ENCODE results near the gene KLHL29. TPM values are rescaled to one million over a fixed set of nuclear protein-coding genes. Genes with fewer than 3 reads are reported as not detected.

KLHL29 gene
- total RNA-seq, 1 experiment from 2014 or later, result 2.4 TPM

GRCh38 chr2:23753291-23754010, 368.5 kb downstream of the KLHL29 start:
- Histone ChIP-seq H2BK12ac (ENCODE audit: insufficient read length, low read depth, low read length) (no peak overlapping the region), H3K79me1 (ENCODE audit: insufficient read depth, low read depth, low read length, poor library complexity, severe bottlenecking) (no peaks in the 10 kb centered on the region), H3K14ac (ENCODE audit: insufficient read depth, low read length) (no peak overlapping the region), H3K9ac (ENCODE audit: extremely low read depth, insufficient read length, low read length) (no peak overlapping the region), H4K5ac (ENCODE audit: insufficient read length, low read depth, low read length) (no peak overlapping the region), H3K79me2 (ENCODE audit: insufficient read depth, low read length) (no peaks in the 10 kb centered on the region), H3K56ac (ENCODE audit: insufficient read length, low read depth, low read length) (no peak overlapping the region), H3K4me1 (ENCODE audit: insufficient read depth, low read length) (no peaks in the 10 kb centered on the region; the same call in 1 of the 2 replicates), H2BK15ac (ENCODE audit: low read depth, low read length) (no peak overlapping the region), H2AK5ac (ENCODE audit: insufficient read length, low read length) (no peak overlapping the region), H3T11ph (ENCODE audit: low read length) (no peak overlapping the region), H2AFZ (ENCODE audit: low read length) (no peak overlapping the region), H3K4me2 (ENCODE audit: insufficient read depth, insufficient read length, low read length) (no peak overlapping the region), H3K9me3 (ENCODE audit: control insufficient read depth, low read depth, low read length) (no peaks in the 10 kb centered on the region), H3K4ac (ENCODE audit: low read depth, low read length) (no peak overlapping the region), H2BK20ac (ENCODE audit: low read depth, low read length, poor library complexity, severe bottlenecking) (no peak overlapping the region), H2BK120ac (ENCODE audit: low read depth, low read length, poor library complexity, severe bottlenecking) (no peak overlapping the region), H3K23ac (ENCODE audit: insufficient read length, low read depth, low read length) (no peak overlapping the region), H3K23me2 (ENCODE audit: insufficient read length, low read depth, low read length, poor library complexity, severe bottlenecking) (no peaks in the 10 kb centered on the region), H2BK5ac (ENCODE audit: insufficient read length, low read length) (no peak overlapping the region), H3K27me3 (ENCODE audit: insufficient read depth, low read length) (no peaks in the 10 kb centered on the region), H3K18ac (ENCODE audit: insufficient read length, low read depth, low read length) (no peak overlapping the region), H4K91ac (ENCODE audit: insufficient read length, low read depth, low read length) (no peak overlapping the region), H4K8ac (replicated peaks; ENCODE audit: insufficient read length, low read depth, low read length) (no peak overlapping the region), H3K27ac (ENCODE audit: insufficient read length, low read depth, low read length) (no peak overlapping the region), H4K20me1 (ENCODE audit: control insufficient read depth, insufficient read depth, insufficient read length) (no peaks in the 10 kb centered on the region)
- H3K9me3 Mint-ChIP-seq, result no peaks in the 10 kb centered on the region
- no peak for DNase-seq
- H3K4me3 Mint-ChIP-seq, result no peak overlapping the region
- H3K36me3 Mint-ChIP-seq (ENCODE audit: insufficient read depth in 1 of 3, low read depth in 3 of 3), result peaks cover 2 to 13% (median 10%) of the 10 kb centered on the region in 3 experiments; a peak in 5 of 7 replicates
- H3K27me3 Mint-ChIP-seq (ENCODE audit: low read depth), result no peaks in the 10 kb centered on the region
- H3K4me1 Mint-ChIP-seq, result peaks cover 39 to 59% of the 10 kb centered on the region in 2 experiments
- no peak overlapping the region for H3K27ac Mint-ChIP-seq
- WGBS (ENCODE audit: extremely low coverage, insufficient read length, low lambda C conversion rate), result no CpG with 5 or more reads among the region's 4 CpGs
- TF ChIP-seq CTCF (conservative IDR thresholded peaks at IDR 0.05), result no peak
